GM10248 (cell line): ENCODE results near the gene NKX1-1.

ENCODE experiments used
- CTCF ChIA-PET: fragments of 300-600 bp; sonication (Branson Sonifier 250); formaldehyde crosslinking; extraction: SDS; loops from one replicate; lab custom pipeline; 2021; ENCODE audit warnings: antibody characterized with exemption; lab: Yijun Ruan, JAX
- POLR2A ChIA-PET: fragments of 350-650 bp; sonication (Branson Sonifier 250); formaldehyde crosslinking; extraction: SDS; loops from one replicate; lab custom pipeline; 2020; ENCODE audit warnings: antibody characterized with exemption; lab: Yijun Ruan, JAX
- DNase-seq: peaks from one replicate; pipeline ENCODE4 v3.0.0; 2012; ENCODE audit errors: extremely low spot score
- CTCF ChIP-seq: IDR thresholded peaks from 2 replicates; pipeline ENCODE4 v1.5.1; 2012; ENCODE audit warnings: mild to moderate bottlenecking, low read depth; ENCODE audit errors: extremely low read depth, missing control alignments, control extremely low read depth

Gene NKX1-1

GRCh38 chr4:1408418-1408817, 2.2 kb upstream of the NKX1-1 start:
- TF ChIP-seq CTCF, result no peak
- POLR2A ChIA-PET, result no interaction called here
- CTCF ChIA-PET, result no interaction called here
- no peak for DNase-seq

- no peak for DNase-seq
- ChIA-PET POLR2A (no interaction called here), CTCF (no interaction called here)
- TF ChIP-seq CTCF, result no peak
These were observed 1.6 kb upstream of the NKX1-1 start for GRCh38 chr4:1407657-1408333.

- ChIA-PET CTCF (no interaction called here), POLR2A (no interaction called here)
- TF ChIP-seq CTCF, result no peak
- no peak for DNase-seq
These were observed 877 bp upstream of the NKX1-1 start for GRCh38 chr4:1406981-1407656.

- DNase-seq, result no peak
- CTCF ChIA-PET, result no interaction called here
- POLR2A ChIA-PET, result no interaction called here
- TF ChIP-seq CTCF, result no peak
These were observed 427 bp downstream of the NKX1-1 start for GRCh38 chr4:1405636-1406393.

GRCh38 chr4:1405254-1405635, 997 bp downstream of the NKX1-1 start:
- ChIA-PET POLR2A (no interaction called here), CTCF (no interaction called here)
- DNase-seq, result no peak
- TF ChIP-seq CTCF, result no peak

GRCh38 chr4:1404573-1405253, 1.5 kb downstream of the NKX1-1 start:
- ChIA-PET POLR2A (no interaction called here), CTCF (no interaction called here)
- no peak for TF ChIP-seq CTCF
- DNase-seq, result no peak
